Subcutaneous adipose tissue (tissue), 4 donors: Measurements from ENCODE around the gene DLGAP3. TPM values are rescaled to one million over a fixed set of nuclear protein-coding genes. Genes with fewer than 3 reads are reported as not detected.

Experiments
- CTCF ChIP-seq: fragments of 450-650 bp; IDR thresholded peaks from one replicate; pipeline ENCODE4 v1.5.1; 2016; ENCODE audit warnings: low read depth, mild to moderate bottlenecking, control low read depth, antibody characterized with exemption, moderate library complexity
- total RNA-seq, 4 donors: library from RNA; depleted of rRNA; stranded (reverse); fragments of >200 nt; gene quantifications; one replicate each; pipeline ENCODE4 v1.1.0, GENCODE V29; 2016

Gene DLGAP3
- total RNA-seq, 4 donors from 2014 or later, result 0.17 TPM; not detected in 3

- TF ChIP-seq CTCF, result no peak
These were observed 13.3 kb downstream of the DLGAP3 start for GRCh38 chr1:34916104-34916503.

- no peak for TF ChIP-seq CTCF
These were observed 13.9 kb downstream of the DLGAP3 start for GRCh38 chr1:34915521-34915920.

- no peak for TF ChIP-seq CTCF
These were observed 14.5 kb downstream of the DLGAP3 start for GRCh38 chr1:34914958-34915357.

GRCh38 chr1:34911465-34911864 lies 18.0 kb downstream of the DLGAP3 start:
- no peak for TF ChIP-seq CTCF

GRCh38 chr1:34910425-34910824 lies 19.0 kb downstream of the DLGAP3 start:
- TF ChIP-seq CTCF, result no peak

GRCh38 chr1:34908369-34908768 lies 21.1 kb downstream of the DLGAP3 start:
- no peak for TF ChIP-seq CTCF

GRCh38 chr1:34907487-34908090 lies 21.9 kb downstream of the DLGAP3 start:
- TF ChIP-seq CTCF, result no peak
